Mesenchymal stem cell (in vitro differentiated cells and primary cell): ENCODE data around the gene ARHGAP42.

Experiments used
- DNase-seq: peaks from one replicate; pipeline ENCODE4 v3.0.0-alpha.2; 2013
- H2AFZ ChIP-seq: one replicate; pipeline ENCODE4 v1.6.1; 2013; ENCODE audit warnings: low read depth, mild to moderate bottlenecking, control low read depth, inconsistent platforms, low read length, moderate library complexity
- H2AK5ac ChIP-seq: 2 replicates; pipeline ENCODE4 v1.6.1; 2013; ENCODE audit warnings: low read length, moderate library complexity, mild to moderate bottlenecking, inconsistent platforms; ENCODE audit not compliant: severe bottlenecking
- H2BK120ac ChIP-seq: one replicate; pipeline ENCODE4 v1.6.1; 2013; ENCODE audit warnings: low read depth, mild to moderate bottlenecking, inconsistent platforms, low read length, moderate library complexity
- H2BK12ac ChIP-seq, 2 experiments: one replicate each; pipeline ENCODE4 v1.6.1; 2013; ENCODE audit warnings: inconsistent platforms in 2 of 2, low read length in 2 of 2, mild to moderate bottlenecking in 2 of 2, moderate library complexity in 2 of 2, control low read depth in 1 of 2
- H2BK15ac ChIP-seq: one replicate; pipeline ENCODE4 v1.6.1; 2013; ENCODE audit warnings: mild to moderate bottlenecking, low read depth, inconsistent platforms; ENCODE audit not compliant: poor library complexity, severe bottlenecking
- H2BK5ac ChIP-seq: 2 replicates; pipeline ENCODE4 v1.6.1; 2013; ENCODE audit warnings: low read depth, mild to moderate bottlenecking, low read length, control low read depth, inconsistent platforms; ENCODE audit not compliant: poor library complexity, severe bottlenecking
- H3K14ac ChIP-seq, 2 experiments: one replicate each; pipeline ENCODE4 v1.6.1; 2013; ENCODE audit warnings: inconsistent platforms in 2 of 2, low read length in 2 of 2, control low read depth in 1 of 2, mild to moderate bottlenecking in 1 of 2, moderate library complexity in 1 of 2
- H3K18ac ChIP-seq, 2 experiments: one replicate each; pipeline ENCODE4 v1.6.1; 2013; ENCODE audit warnings: inconsistent platforms in 2 of 2, low read length in 2 of 2, control low read depth in 1 of 2, low read depth in 1 of 2, mild to moderate bottlenecking in 1 of 2
- H3K23ac ChIP-seq, 2 experiments: one replicate each; pipeline ENCODE4 v1.6.1; 2013; ENCODE audit warnings: inconsistent platforms in 2 of 2, low read length in 2 of 2, mild to moderate bottlenecking in 2 of 2, moderate library complexity in 2 of 2, control low read depth in 1 of 2
- H3K27ac ChIP-seq: 2 replicates; pipeline ENCODE4 v1.5.1; 2013; ENCODE audit warnings: mild to moderate bottlenecking, moderate library complexity, low read length, control low read depth, inconsistent platforms; ENCODE audit not compliant: poor library complexity, severe bottlenecking
- H3K27me3 ChIP-seq, 2 experiments: 2 replicates each; pipeline versions ENCODE4 v1.6.1 to v1.7.0; 2013; ENCODE audit warnings: low read length in 2 of 2, mild to moderate bottlenecking in 2 of 2, moderate library complexity in 2 of 2, control low read depth in 1 of 2, inconsistent platforms in 1 of 2; ENCODE audit not compliant: control insufficient read depth in 1 of 2, insufficient read depth in 1 of 2
- H3K36me3 ChIP-seq, 2 experiments: 2 replicates each; pipeline versions ENCODE4 v1.6.1 to v1.7.0; 2013; ENCODE audit warnings: low read length in 2 of 2, control low read depth in 1 of 2, inconsistent platforms in 1 of 2, low read depth in 1 of 2, mild to moderate bottlenecking in 1 of 2; ENCODE audit not compliant: insufficient read depth in 2 of 2, control insufficient read depth in 1 of 2
- H3K4ac ChIP-seq, 2 experiments: one replicate each; pipeline ENCODE4 v1.6.1; 2013; ENCODE audit warnings: inconsistent platforms in 2 of 2, low read length in 2 of 2, mild to moderate bottlenecking in 2 of 2, moderate library complexity in 2 of 2, control low read depth in 1 of 2, low read depth in 1 of 2
- H3K4me1 ChIP-seq: 2 replicates; pipeline ENCODE4 v1.6.1; 2013; ENCODE audit warnings: low read depth, low read length, control low read depth; ENCODE audit not compliant: control insufficient read depth, insufficient read depth
- H3K4me2 ChIP-seq: 2 replicates; pipeline ENCODE4 v1.6.1; 2013; ENCODE audit warnings: low read length, mild to moderate bottlenecking, inconsistent platforms; ENCODE audit not compliant: poor library complexity, severe bottlenecking
- H3K4me3 ChIP-seq, 2 experiments: 2 replicates each; pipeline versions ENCODE4 v1.5.1 to v1.7.0; 2013; ENCODE audit warnings: low read length in 2 of 2, mild to moderate bottlenecking in 2 of 2, control low read depth in 1 of 2, low read depth in 1 of 2; ENCODE audit not compliant: insufficient read depth in 1 of 2
- H3K79me1 ChIP-seq: replicated peaks from 2 replicates; pipeline ENCODE4 v1.6.1; 2013; ENCODE audit warnings: mild to moderate bottlenecking, control low read depth, low read length, inconsistent platforms; ENCODE audit not compliant: poor library complexity, severe bottlenecking
- H3K9ac ChIP-seq: 2 replicates; pipeline ENCODE4 v1.7.0; 2013; ENCODE audit warnings: mild to moderate bottlenecking, low read length, moderate library complexity
- H3K9me3 ChIP-seq: 2 replicates; pipeline ENCODE4 v1.7.0; 2013; ENCODE audit warnings: mild to moderate bottlenecking, low read length; ENCODE audit not compliant: control insufficient read depth
- H4K8ac ChIP-seq: one replicate; pipeline ENCODE4 v1.6.1; 2013; ENCODE audit warnings: inconsistent platforms, mild to moderate bottlenecking, low read length, moderate library complexity
- H4K91ac ChIP-seq: one replicate; pipeline ENCODE4 v1.6.1; 2013; ENCODE audit warnings: mild to moderate bottlenecking, low read length, inconsistent platforms
- WGBS: methylation state at CpG from one replicate; pipeline ENCODE4 v1.1.7; 2013; ENCODE audit warnings: mixed read lengths; 5-methylcytosine and 5-hydroxymethylcytosine counted together

Gene ARHGAP42

GRCh38 chr11:101022256-101022655 is 335.2 kb downstream of the ARHGAP42 start:
- Histone ChIP-seq H3K9me3 (no peaks in the 10 kb centered on the region), H3K4me2 (no peak overlapping the region), H3K9ac (no peak overlapping the region)

GRCh38 chr11:101028644-101029043 is 341.6 kb downstream of the ARHGAP42 start:
- Histone ChIP-seq H3K4ac (no peak overlapping the region), H3K79me1 (no peaks in the 10 kb centered on the region), H4K91ac (no peak overlapping the region), H3K27ac (no peak overlapping the region), H2BK12ac (no peak overlapping the region), H3K18ac (no peak overlapping the region), H3K27me3 (no peaks in the 10 kb centered on the region), H2BK15ac (no peak overlapping the region), H3K23ac (no peak overlapping the region), H3K36me3 (no peaks in the 10 kb centered on the region), H3K9me3 (no peaks in the 10 kb centered on the region), H2AFZ (no peak overlapping the region), H2AK5ac (no peak overlapping the region), H4K8ac (no peak overlapping the region), H3K4me3 (no peak overlapping the region), H3K4me2 (no peak overlapping the region), H2BK120ac (no peak overlapping the region), H3K9ac (no peak overlapping the region), H2BK5ac (no peak overlapping the region), H3K4me1 (peaks cover 2% of the 10 kb centered on the region), H3K14ac (no peak overlapping the region)
- no peak for DNase-seq
- 75% methylated on average over 1 of the region's 1 CpG for WGBS

More at GRCh38 chr11:101022256-101022655, 335.2 kb downstream of the ARHGAP42 start:
- Histone ChIP-seq H3K4ac (no peak overlapping the region), H2AK5ac (no peak overlapping the region), H4K91ac (no peak overlapping the region), H3K4me1 (no peaks in the 10 kb centered on the region), H2BK5ac (no peak overlapping the region), H3K36me3 (no peaks in the 10 kb centered on the region), H2BK15ac (no peak overlapping the region), H2BK12ac (no peak overlapping the region), H3K79me1 (no peaks in the 10 kb centered on the region), H3K14ac (no peak overlapping the region), H3K27me3 (peaks cover 0 to 7% of the 10 kb centered on the region in 2 experiments), H4K8ac (no peak overlapping the region), H2BK120ac (no peak overlapping the region), H3K18ac (no peak overlapping the region), H3K27ac (no peak overlapping the region), H3K23ac (no peak overlapping the region), H2AFZ (no peak overlapping the region), H3K4me3 (no peak overlapping the region)
- DNase-seq: no peak

DNA sequence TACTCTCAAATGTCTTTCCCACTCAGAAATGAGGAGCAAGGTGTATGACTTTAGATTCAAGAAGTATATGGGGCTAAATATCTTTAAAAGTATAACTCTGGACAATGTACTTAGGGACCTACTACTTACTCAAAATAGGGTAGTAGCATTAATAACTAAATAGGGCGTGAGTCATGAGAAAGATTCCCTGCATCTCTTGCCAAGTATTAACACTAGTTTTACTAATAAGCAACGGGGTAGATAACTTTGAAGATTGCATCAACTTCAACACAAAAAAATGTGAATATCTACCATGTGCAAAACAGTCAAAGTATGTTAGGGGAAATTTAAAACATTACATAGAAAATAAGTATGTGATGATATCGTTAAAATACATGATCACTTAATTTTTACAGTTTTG is 342.9 kb downstream of the ARHGAP42 start:
- no peak overlapping the region for H2BK15ac ChIP-seq
- DNase-seq: no peak
- no peak overlapping the region for H3K23ac ChIP-seq
- H3K14ac ChIP-seq: no peak overlapping the region
- H4K91ac ChIP-seq: no peak overlapping the region
- no peak overlapping the region for H2BK12ac ChIP-seq
- no peaks in the 10 kb centered on the region for H3K36me3 ChIP-seq
- no peak overlapping the region for H3K9ac ChIP-seq
- H3K27me3 ChIP-seq: no peaks in the 10 kb centered on the region
- no peak overlapping the region for H3K4me3 ChIP-seq
- H2AFZ ChIP-seq: no peak overlapping the region
- peak overlapping the region; percentile 67 for H3K27ac ChIP-seq
- no peak overlapping the region for H4K8ac ChIP-seq
- H3K4ac ChIP-seq: no peak overlapping the region
- H3K79me1 ChIP-seq: no peaks in the 10 kb centered on the region
- no peak overlapping the region for H2BK5ac ChIP-seq
- peak overlapping the region; percentile 49 for H3K4me2 ChIP-seq
- no peaks in the 10 kb centered on the region for H3K9me3 ChIP-seq
- no CpG with 5 or more reads among the region's 3 CpGs for WGBS
- H2AK5ac ChIP-seq: no peak overlapping the region
- peaks cover 3% of the 10 kb centered on the region for H3K4me1 ChIP-seq
- no peak overlapping the region for H3K18ac ChIP-seq
- no peak overlapping the region for H2BK120ac ChIP-seq

DNA sequence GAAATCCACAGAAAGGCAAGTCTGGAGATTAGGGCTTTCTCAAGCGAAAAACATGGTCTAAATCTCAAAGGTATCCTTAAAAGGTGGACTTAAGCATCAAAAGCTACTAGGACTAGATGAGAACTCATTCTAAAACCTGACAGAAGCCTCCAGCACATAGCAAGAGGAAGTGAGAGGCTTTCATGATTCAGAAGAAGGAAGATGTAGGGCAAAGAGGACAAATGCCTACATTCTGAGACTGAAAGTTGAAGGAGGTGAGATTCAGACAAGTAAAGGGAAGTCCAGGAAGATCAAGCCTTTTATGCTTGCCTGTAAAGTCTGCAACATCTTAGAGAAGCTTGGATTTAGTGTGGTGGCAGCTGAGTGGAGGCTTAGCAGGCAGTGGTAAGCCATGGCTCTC is 343.6 kb downstream of the ARHGAP42 start:
- H3K4me1 ChIP-seq: peaks cover 3% of the 10 kb centered on the region
- no peak overlapping the region for H3K14ac ChIP-seq
- 100% methylated on average over 1 of the region's 1 CpG for WGBS
- H2BK120ac ChIP-seq: no peak overlapping the region
- H3K18ac ChIP-seq: no peak overlapping the region
- no peak overlapping the region for H2AFZ ChIP-seq
- H3K36me3 ChIP-seq: no peaks in the 10 kb centered on the region
- no peak overlapping the region for H2BK15ac ChIP-seq
- no peak overlapping the region for H2BK5ac ChIP-seq
- DNase-seq: no peak
- H3K9ac ChIP-seq: no peak overlapping the region
- no peak overlapping the region for H3K23ac ChIP-seq
- H4K8ac ChIP-seq: no peak overlapping the region
- peak overlapping the region; percentile 37 for H3K27ac ChIP-seq
- no peaks in the 10 kb centered on the region for H3K9me3 ChIP-seq
- H3K27me3 ChIP-seq: no peaks in the 10 kb centered on the region
- H3K79me1 ChIP-seq: no peaks in the 10 kb centered on the region
- H3K4me3 ChIP-seq: no peak overlapping the region
- H2AK5ac ChIP-seq: no peak overlapping the region
- no peak overlapping the region for H4K91ac ChIP-seq
- H2BK12ac ChIP-seq: no peak overlapping the region
- H3K4me2 ChIP-seq: no peak overlapping the region
- H3K4ac ChIP-seq: no peak overlapping the region
